Suprapubic skin (tissue), 4 donors: ENCODE measurements around the gene LLGL1.

Source experiments
- POLR2A ChIP-seq, 2 donors: fragments of 450-650 bp; IDR thresholded peaks; one replicate each; pipeline ENCODE4 v1.6.1; 2017; ENCODE audit warnings: antibody characterized with exemption in 2 of 2, mild to moderate bottlenecking in 2 of 2, moderate library complexity in 2 of 2
- POLR2AphosphoS5 ChIP-seq, 3 donors: sonication (generic); formaldehyde crosslinking; IDR thresholded peaks; one replicate each; pipeline ENCODE4 v1.6.1; 2017; ENCODE audit warnings: antibody characterized with exemption in 3 of 3
- TF ChIP-seq, protein P1 (sequence below), 2 donors: fragments of 200-600 bp in 1 of 2; fragments of 450-650 bp in 1 of 2; sonication (generic) in 1 of 2; IDR thresholded peaks; one replicate each; pipeline ENCODE4 v1.5.1; 2016 to 2019; ENCODE audit warnings: antibody characterized with exemption in 2 of 2, mild to moderate bottlenecking in 1 of 2, moderate library complexity in 1 of 2

DNA sequence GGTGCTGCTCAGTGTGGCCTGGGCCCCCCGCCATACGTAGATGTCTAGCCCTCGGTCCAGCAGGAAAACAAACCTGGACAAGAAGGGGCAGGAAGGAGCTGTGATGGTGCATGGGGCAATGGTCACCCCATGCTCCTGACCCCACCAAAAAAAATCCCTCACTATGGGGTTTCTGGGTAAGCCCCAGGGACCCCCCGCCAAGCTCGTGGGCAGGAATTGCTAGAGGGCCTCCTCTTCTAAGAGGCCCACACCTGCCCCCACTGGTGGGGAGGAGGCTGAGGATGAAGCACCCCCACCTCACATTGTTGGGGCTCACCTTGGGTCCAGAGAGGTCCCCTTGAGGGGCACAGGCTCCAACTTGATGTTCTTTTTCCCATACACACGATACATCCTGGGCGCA is 23.4 kb downstream of the LLGL1 start:
- no peak for TF ChIP-seq POLR2AphosphoS5 (IDR thresholded peaks at IDR 0.05)
- TF ChIP-seq, protein P1, sequence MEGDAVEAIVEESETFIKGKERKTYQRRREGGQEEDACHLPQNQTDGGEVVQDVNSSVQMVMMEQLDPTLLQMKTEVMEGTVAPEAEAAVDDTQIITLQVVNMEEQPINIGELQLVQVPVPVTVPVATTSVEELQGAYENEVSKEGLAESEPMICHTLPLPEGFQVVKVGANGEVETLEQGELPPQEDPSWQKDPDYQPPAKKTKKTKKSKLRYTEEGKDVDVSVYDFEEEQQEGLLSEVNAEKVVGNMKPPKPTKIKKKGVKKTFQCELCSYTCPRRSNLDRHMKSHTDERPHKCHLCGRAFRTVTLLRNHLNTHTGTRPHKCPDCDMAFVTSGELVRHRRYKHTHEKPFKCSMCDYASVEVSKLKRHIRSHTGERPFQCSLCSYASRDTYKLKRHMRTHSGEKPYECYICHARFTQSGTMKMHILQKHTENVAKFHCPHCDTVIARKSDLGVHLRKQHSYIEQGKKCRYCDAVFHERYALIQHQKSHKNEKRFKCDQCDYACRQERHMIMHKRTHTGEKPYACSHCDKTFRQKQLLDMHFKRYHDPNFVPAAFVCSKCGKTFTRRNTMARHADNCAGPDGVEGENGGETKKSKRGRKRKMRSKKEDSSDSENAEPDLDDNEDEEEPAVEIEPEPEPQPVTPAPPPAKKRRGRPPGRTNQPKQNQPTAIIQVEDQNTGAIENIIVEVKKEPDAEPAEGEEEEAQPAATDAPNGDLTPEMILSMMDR (IDR thresholded peaks at IDR 0.05): no peak
- no peak for TF ChIP-seq POLR2A (IDR thresholded peaks at IDR 0.05)
